Activated CD4-positive, alpha-beta memory T cell treated with anti-CD3 and anti-CD28 coated beads, Interleukin-2, amount 10 ng/mL, durations not matched to agents 7 days and 5 days (primary cell): ENCODE data around the gene ENDOU. TPM values are rescaled to one million over a fixed set of nuclear protein-coding genes. Genes with fewer than 3 reads are reported as not detected.
A peak's percentile ranks its signal among the peaks of the same experiment; 100 is the strongest.

Experiments used
- CTCF ChIA-PET: fragments of 350-600 bp; sonication (Branson Sonifier 250); formaldehyde crosslinking; loops from one replicate; lab custom pipeline; 2021; ENCODE audit warnings: antibody characterized with exemption, inconsistent platforms; lab: Charles Lee
- POLR2A ChIA-PET: fragments of 350-600 bp; sonication (Branson Sonifier 250); formaldehyde crosslinking; loops from one replicate; lab custom pipeline; 2021; ENCODE audit warnings: antibody characterized with exemption; lab: Charles Lee
- DNase-seq: peaks from one replicate; pipeline ENCODE4 v3.0.0-alpha.2; 2020
- H3K27ac Mint-ChIP-seq: one replicate; pipeline ENCODE4 v1.8.0; 2021; ENCODE audit warnings: mild to moderate bottlenecking, mixed read lengths
- H3K27me3 Mint-ChIP-seq: one replicate; pipeline ENCODE4 v1.8.0; 2021; ENCODE audit warnings: mixed read lengths
- H3K36me3 Mint-ChIP-seq: one replicate; pipeline ENCODE4 v1.8.0; 2021; ENCODE audit warnings: low read depth, mixed read lengths
- H3K4me1 Mint-ChIP-seq: one replicate; pipeline ENCODE4 v1.8.0; 2021; ENCODE audit warnings: mixed read lengths
- H3K4me3 Mint-ChIP-seq: one replicate; pipeline ENCODE4 v1.8.0; 2021; ENCODE audit warnings: mild to moderate bottlenecking, mixed read lengths
- H3K9me3 Mint-ChIP-seq: one replicate; pipeline ENCODE4 v1.8.0; 2021; ENCODE audit warnings: mixed read lengths
- total RNA-seq, 2 experiments: library from RNA; stranded (reverse); gene quantifications; one replicate each; pipeline ENCODE4 v1.2.3, GENCODE V29; 2021

The ENDOU gene
- total RNA-seq, 2 experiments from 2014 or later: not detected

GRCh38 chr12:47755655-47756562 is 30.6 kb upstream of the ENDOU start:
- CTCF ChIA-PET: interaction anchor here (1.1 to 12.9 kb wide), 13 partner anchors 11 to 84 kb away, joined by 3 to 188 read pairs (median 7); partner anchors contain the start of genes ENDOU and SLC48A1
- Mint-ChIP-seq H3K36me3 (no peaks in the 10 kb centered on the region), H3K4me3 (peak overlapping the region; percentile 1), H3K4me1 (peaks cover 51% of the 10 kb centered on the region), H3K27me3 (peaks cover 2% of the 10 kb centered on the region), H3K9me3 (no peaks in the 10 kb centered on the region), H3K27ac (peak overlapping the region; percentile 51)
- no peak for DNase-seq
- POLR2A ChIA-PET: interaction anchor here (0.6 to 1.5 kb wide), 8 partner anchors 9 to 85 kb away, joined by 3 to 5 read pairs (median 4); no protein-coding TSS in a partner anchor

GRCh38 chr12:47754881-47755280 is 29.6 kb upstream of the ENDOU start:
- H3K9me3 Mint-ChIP-seq: no peaks in the 10 kb centered on the region

GRCh38 chr12:47754126-47754525 is 28.8 kb upstream of the ENDOU start:
- Mint-ChIP-seq H3K9me3 (no peaks in the 10 kb centered on the region), H3K4me1 (peaks cover 44% of the 10 kb centered on the region), H3K36me3 (no peaks in the 10 kb centered on the region), H3K27me3 (peaks cover 5% of the 10 kb centered on the region), H3K4me3 (no peak overlapping the region), H3K27ac (no peak overlapping the region)
- CTCF ChIA-PET: interaction anchor here (1.3 to 12.9 kb wide), 9 partner anchors 12 to 86 kb away, joined by 3 to 188 read pairs (median 10); partner anchors contain the start of gene SLC48A1
- DNase-seq: no peak
- POLR2A ChIA-PET: no interaction called here

More at GRCh38 chr12:47754881-47755280, 29.6 kb upstream of the ENDOU start:
- H3K27ac Mint-ChIP-seq: no peak overlapping the region
- CTCF ChIA-PET: interaction anchor here (1.1 to 12.9 kb wide), 14 partner anchors 12 to 85 kb away, joined by 3 to 188 read pairs (median 6); partner anchors contain the start of genes ENDOU and SLC48A1
- H3K4me1 Mint-ChIP-seq: peaks cover 51% of the 10 kb centered on the region
- POLR2A ChIA-PET: interaction anchor here (0.9 to 1.5 kb wide), 4 partner anchors 8 to 64 kb away, joined by 3 to 5 read pairs (median 4); no protein-coding TSS in a partner anchor
- H3K36me3 Mint-ChIP-seq: no peaks in the 10 kb centered on the region
- H3K27me3 Mint-ChIP-seq: peaks cover 4% of the 10 kb centered on the region
- peak overlapping the region; percentile 1 for H3K4me3 Mint-ChIP-seq
- DNase-seq: no peak

- Mint-ChIP-seq H3K9me3 (no peaks in the 10 kb centered on the region), H3K36me3 (no peaks in the 10 kb centered on the region), H3K27me3 (peaks cover 5% of the 10 kb centered on the region), H3K4me1 (peaks cover 39% of the 10 kb centered on the region), H3K27ac (no peak overlapping the region), H3K4me3 (no peak overlapping the region)
- DNase-seq: no peak
- ChIA-PET CTCF (interaction anchor here (2.0 to 12.9 kb wide), 5 partner anchors 11 to 37 kb away, joined by 7 to 188 read pairs (median 11); partner anchors contain the start of gene SLC48A1), POLR2A (no interaction called here)
Measured at GRCh38 chr12:47753021-47754001, 28.0 kb upstream of the ENDOU start.

GRCh38 chr12:47752552-47752951 is 27.3 kb upstream of the ENDOU start:
- Mint-ChIP-seq H3K4me3 (no peak overlapping the region), H3K27ac (no peak overlapping the region), H3K27me3 (peaks cover 5% of the 10 kb centered on the region), H3K9me3 (no peaks in the 10 kb centered on the region), H3K4me1 (peaks cover 34% of the 10 kb centered on the region), H3K36me3 (no peaks in the 10 kb centered on the region)
- DNase-seq: no peak
- CTCF ChIA-PET: interaction anchor here (12.9 kb wide), 1 partner anchor 10 kb away, joined by 188 read pairs; no protein-coding TSS in a partner anchor
- POLR2A ChIA-PET: no interaction called here

- CTCF ChIA-PET: interaction anchor here (12.9 kb wide), 1 partner anchor 10 kb away, joined by 188 read pairs; no protein-coding TSS in a partner anchor
- no peaks in the 10 kb centered on the region for H3K9me3 Mint-ChIP-seq
- H3K36me3 Mint-ChIP-seq: no peaks in the 10 kb centered on the region
Measured at GRCh38 chr12:47752121-47752520, 26.8 kb upstream of the ENDOU start.

GRCh38 chr12:47751561-47751960 is 26.3 kb upstream of the ENDOU start:
- H3K36me3 Mint-ChIP-seq: no peaks in the 10 kb centered on the region
- peaks cover 5% of the 10 kb centered on the region for H3K27me3 Mint-ChIP-seq
- ChIA-PET POLR2A (no interaction called here), CTCF (interaction anchor here (12.9 kb wide), 1 partner anchor 9 kb away, joined by 188 read pairs; no protein-coding TSS in a partner anchor)
- H3K9me3 Mint-ChIP-seq: no peaks in the 10 kb centered on the region
- H3K4me1 Mint-ChIP-seq: peaks cover 28% of the 10 kb centered on the region
- no peak overlapping the region for H3K27ac Mint-ChIP-seq
- no peak overlapping the region for H3K4me3 Mint-ChIP-seq
- no peak for DNase-seq

More at GRCh38 chr12:47752121-47752520, 26.8 kb upstream of the ENDOU start:
- peaks cover 30% of the 10 kb centered on the region for H3K4me1 Mint-ChIP-seq
- H3K27ac Mint-ChIP-seq: no peak overlapping the region
- DNase-seq: no peak
- no peak overlapping the region for H3K4me3 Mint-ChIP-seq
- peaks cover 4% of the 10 kb centered on the region for H3K27me3 Mint-ChIP-seq
- POLR2A ChIA-PET: no interaction called here

- Mint-ChIP-seq H3K27ac (no peak overlapping the region), H3K9me3 (no peaks in the 10 kb centered on the region), H3K36me3 (no peaks in the 10 kb centered on the region), H3K4me3 (no peak overlapping the region), H3K27me3 (peaks cover 5% of the 10 kb centered on the region), H3K4me1 (peaks cover 23% of the 10 kb centered on the region)
- ChIA-PET POLR2A (no interaction called here), CTCF (no interaction called here)
- DNase-seq: no peak
Measured at GRCh38 chr12:47750916-47751470, 25.7 kb upstream of the ENDOU start.

GRCh38 chr12:47750229-47750798 is 25.0 kb upstream of the ENDOU start:
- POLR2A ChIA-PET: no interaction called here
- no peak for DNase-seq
- CTCF ChIA-PET: no interaction called here
- no peak overlapping the region for H3K27ac Mint-ChIP-seq
- H3K4me1 Mint-ChIP-seq: peaks cover 16% of the 10 kb centered on the region
- H3K4me3 Mint-ChIP-seq: no peak overlapping the region
- no peaks in the 10 kb centered on the region for H3K9me3 Mint-ChIP-seq
- peaks cover 8% of the 10 kb centered on the region for H3K27me3 Mint-ChIP-seq
- H3K36me3 Mint-ChIP-seq: no peaks in the 10 kb centered on the region

- H3K9me3 Mint-ChIP-seq: no peaks in the 10 kb centered on the region
- H3K36me3 Mint-ChIP-seq: no peaks in the 10 kb centered on the region
- ChIA-PET POLR2A (interaction anchor here (1.2 kb wide), 1 partner anchor 31 kb away, joined by 5 read pairs; no protein-coding TSS in a partner anchor), CTCF (interaction anchor here (13.6 kb wide), 1 partner anchor 25 kb away, joined by 431 read pairs; the partner anchor contains the start of gene SLC48A1)
- peaks cover 19% of the 10 kb centered on the region for H3K27me3 Mint-ChIP-seq
- H3K27ac Mint-ChIP-seq: no peak overlapping the region
- H3K4me3 Mint-ChIP-seq: no peak overlapping the region
- DNase-seq: no peak
- peaks cover 3% of the 10 kb centered on the region for H3K4me1 Mint-ChIP-seq
Measured at GRCh38 chr12:47748899-47749298, 23.6 kb upstream of the ENDOU start.

- POLR2A ChIA-PET: interaction anchor here (1.2 kb wide), 1 partner anchor 32 kb away, joined by 5 read pairs; no protein-coding TSS in a partner anchor
- Mint-ChIP-seq H3K27ac (no peak overlapping the region), H3K4me3 (no peak overlapping the region), H3K4me1 (no peaks in the 10 kb centered on the region), H3K27me3 (peaks cover 19% of the 10 kb centered on the region), H3K9me3 (no peaks in the 10 kb centered on the region), H3K36me3 (no peaks in the 10 kb centered on the region)
- no peak for DNase-seq
- CTCF ChIA-PET: interaction anchor here (13.6 kb wide), 1 partner anchor 25 kb away, joined by 431 read pairs; the partner anchor contains the start of gene SLC48A1
Measured at GRCh38 chr12:47748507-47748828, 23.2 kb upstream of the ENDOU start.
